Endometrial microvascular endothelial cells (primary cell): Measurements from ENCODE around the gene C11orf98. TPM values are rescaled to one million over a fixed set of nuclear protein-coding genes. Genes with fewer than 3 reads are reported as not detected.
"Not testable (repeated sequence)": the region's sequence is repeated elsewhere in the genome, so short reads cannot be mapped to it uniquely, and the experiment has no call there.

Source experiments
- in situ Hi-C: cut with HindIII; loops from 2 replicates; pipeline ENCODE4 v1.10.0; 2017; ENCODE audit warnings: low sequenced_read_pairs, low pct_unique_long_range_greater_than_20kb; ENCODE audit errors: inconsistent ontology term
- total RNA-seq: library from RNA; depleted of rRNA; stranded (reverse); fragments of >200 nt; gene quantifications from one replicate; pipeline ENCODE4 v1.2.3, GENCODE V29; 2015; ENCODE audit errors: inconsistent ontology term

C11orf98 gene
- total RNA-seq, 1 donor from 2014 or later, result 87.7 TPM

DNA sequence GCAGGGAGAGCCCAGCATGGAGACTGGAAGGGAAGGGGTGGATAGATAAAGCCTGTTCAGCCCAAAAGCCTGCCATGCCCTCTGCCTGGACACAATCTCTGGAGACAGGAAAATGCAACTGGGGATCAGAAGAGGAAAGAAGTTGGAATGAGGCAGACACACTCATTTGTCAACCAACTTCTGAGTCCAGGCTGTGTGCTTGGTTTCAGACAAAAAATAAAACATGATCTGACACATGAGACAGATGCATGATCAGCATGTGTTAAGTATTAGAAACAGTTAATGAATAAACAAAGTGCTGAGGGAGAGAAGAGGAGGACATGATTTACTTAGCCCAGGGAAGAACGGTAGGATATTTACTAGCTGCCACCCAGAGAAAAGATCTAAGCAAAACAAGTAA, 23.5 kb upstream of the C11orf98 start:
- in situ Hi-C loops, result no loop called here

DNA sequence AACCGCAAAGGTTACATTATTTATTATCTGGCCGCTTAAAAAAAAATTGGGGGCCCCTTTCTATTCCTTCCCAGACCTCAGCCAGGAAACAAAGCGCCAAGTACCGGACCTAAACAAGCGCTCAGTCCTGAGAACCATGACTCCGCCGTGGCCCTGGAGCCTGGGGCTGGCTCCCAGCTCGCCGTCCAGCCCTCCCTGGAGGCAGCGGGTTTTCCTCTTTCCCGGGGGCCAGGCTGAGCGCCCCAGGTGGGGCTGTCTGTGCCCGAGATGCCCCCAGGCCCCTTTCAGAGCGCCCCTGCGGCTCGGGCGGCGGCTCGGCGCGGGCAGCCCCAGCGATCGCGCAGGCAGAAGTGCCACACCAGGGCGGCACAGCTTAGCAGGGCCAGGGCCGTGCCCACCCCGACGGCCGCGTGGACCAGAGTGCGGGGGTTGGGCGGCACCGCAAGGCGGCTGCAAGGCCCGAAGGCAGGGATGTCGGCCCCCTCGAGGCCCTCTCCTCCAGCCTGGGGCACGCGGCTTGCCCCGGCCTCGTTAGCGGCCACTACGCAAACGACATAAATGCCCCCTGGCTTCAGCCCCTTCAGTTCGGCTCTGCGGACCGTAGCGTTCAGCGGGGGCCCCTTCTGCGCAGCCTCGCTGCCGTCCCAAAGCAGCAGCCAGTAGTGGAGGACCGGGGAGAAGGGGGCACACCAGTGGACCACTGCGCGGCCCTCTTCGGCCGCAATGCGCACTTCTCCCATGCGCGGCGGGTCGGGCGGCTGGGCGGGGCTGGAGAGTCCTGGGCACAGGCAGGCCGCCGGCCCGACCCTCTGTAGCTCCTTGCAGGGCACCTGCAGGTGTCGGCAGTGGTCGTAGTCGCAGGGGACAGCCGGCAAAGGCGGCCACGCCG, 22.7 kb upstream of the C11orf98 start:
- in situ Hi-C loops, result no loop called here

DNA sequence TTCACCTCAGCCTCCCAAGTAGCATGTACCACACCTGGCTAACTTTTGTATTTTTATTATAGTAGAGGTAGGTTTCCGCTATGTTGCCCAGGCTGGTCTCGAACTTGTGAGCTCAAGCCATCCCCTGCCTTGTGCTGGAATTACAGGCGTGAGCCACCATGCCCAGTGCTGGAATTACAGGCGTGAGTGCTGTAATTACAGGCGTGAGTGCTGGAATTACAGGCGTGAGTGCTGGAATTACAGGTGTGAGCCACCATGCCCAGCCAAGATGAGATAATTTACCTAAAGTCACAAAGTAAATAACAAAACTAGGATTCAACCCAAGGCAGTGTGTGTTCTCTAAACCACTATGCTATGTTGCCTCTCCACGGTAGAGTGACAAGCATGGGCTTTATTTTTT, 17.5 kb upstream of the C11orf98 start:
- in situ Hi-C loops, result no loop called here

DNA sequence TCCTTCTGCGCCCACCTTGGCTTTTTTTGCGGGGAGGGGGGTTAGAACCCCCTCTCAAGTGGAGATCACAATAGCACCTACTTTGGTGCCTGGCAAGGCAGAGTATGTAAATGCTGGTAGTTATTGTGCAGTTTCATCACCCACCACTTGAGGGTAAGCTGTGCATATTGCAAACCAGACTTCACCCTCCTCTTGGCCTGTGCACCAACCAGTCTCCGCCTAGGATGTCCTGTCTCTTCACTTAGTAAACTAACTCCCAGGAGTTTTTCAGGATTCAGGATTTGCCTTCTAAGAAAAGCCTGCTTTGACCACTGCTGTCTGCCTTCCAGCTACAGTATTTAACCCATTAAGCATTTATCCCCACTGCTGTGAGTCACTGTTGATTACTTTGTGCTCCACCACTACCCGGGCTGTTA, 15.8 kb upstream of the C11orf98 start:
- in situ Hi-C loops, result no loop called here

DNA sequence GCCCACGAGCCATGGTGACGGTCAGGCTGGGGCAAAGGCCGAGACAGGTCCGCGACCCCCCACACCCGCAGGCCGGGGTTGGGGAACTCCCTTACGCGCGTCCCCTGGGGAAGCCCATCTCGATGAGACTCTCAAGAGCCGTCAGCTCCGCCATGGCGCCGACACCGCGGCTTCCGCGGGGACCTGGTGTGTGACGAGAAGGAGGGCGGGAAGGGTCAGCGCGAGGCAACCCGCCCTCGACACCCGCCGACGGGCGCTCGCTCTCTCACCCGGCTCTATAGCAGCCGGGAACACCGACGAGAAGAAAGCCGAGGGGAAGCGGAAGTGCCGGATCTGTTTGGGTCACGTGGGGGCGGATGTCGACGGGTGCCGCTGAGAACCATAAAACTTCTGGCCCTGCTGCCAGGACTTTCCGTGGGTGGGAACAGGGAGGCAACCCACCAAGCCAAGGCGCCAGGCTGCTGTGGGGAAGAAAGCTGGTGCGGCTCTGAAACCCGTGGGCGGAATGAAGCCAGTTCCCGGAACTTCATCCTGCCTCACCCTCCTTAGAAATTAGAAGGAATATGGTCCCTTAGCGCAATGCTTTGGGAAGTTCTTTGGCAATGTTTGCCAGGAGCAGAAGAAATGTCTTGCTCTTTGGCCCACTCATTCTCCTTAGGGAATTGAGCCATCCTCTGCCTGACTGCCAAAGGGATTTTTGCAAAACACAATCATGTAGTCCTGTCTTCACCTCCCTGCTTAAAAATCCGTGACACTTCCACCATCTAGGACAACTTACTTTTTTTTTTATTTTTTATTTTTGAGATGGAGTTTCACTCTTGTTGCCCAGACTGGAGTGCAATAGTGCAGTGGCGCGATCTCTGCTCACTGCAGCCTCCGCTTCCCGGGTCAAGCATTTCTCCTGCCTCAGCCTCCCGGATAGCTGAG, 14.0 kb upstream of the C11orf98 start, which contains the start of gene UBXN1:
Gene UBXN1 (minus strand): TSS at position 304 of the 927 bp plus-strand sequence. CDS start 150 bp downstream, at position 154.
- in situ Hi-C loops, result no loop called here

DNA sequence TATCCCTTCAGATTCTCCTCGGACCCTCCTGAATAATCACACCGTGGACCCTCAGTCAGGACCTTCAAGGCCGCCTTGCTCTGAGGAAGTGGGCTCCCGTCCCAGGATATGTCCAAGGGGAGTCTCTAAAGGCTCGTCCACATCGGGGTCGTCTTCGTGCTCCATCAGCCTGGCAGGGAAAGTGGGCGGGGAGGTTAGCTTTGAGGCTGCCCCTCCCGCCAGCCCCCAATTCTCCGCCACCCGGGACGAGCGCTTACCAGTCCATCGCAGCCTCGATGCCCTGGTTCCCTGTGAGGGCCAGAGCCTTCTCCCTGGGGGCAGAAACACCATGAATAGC, 13.4 kb upstream of the C11orf98 start:
- in situ Hi-C loops, result no loop called here

DNA sequence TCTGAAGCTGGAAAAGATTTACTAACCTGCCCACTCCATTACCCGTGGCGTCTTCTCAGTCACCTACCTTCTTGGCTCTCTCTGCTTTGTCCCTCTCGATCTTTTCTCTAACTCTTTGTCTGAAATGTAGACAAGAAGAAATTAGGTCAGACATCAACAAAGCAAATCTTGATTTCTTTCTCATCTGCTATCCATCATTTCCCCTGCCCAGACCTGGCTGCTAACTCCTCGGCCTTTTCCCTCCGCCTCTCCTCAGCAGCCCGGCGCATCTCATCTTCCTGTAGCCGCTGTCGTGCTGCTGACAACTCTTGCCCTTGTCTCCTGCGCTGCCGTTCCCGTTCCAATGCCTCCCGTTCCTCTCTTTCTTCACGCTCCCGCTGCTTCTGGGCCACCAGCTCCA, 12.7 kb upstream of the C11orf98 start:
- in situ Hi-C loops, result no loop called here

DNA sequence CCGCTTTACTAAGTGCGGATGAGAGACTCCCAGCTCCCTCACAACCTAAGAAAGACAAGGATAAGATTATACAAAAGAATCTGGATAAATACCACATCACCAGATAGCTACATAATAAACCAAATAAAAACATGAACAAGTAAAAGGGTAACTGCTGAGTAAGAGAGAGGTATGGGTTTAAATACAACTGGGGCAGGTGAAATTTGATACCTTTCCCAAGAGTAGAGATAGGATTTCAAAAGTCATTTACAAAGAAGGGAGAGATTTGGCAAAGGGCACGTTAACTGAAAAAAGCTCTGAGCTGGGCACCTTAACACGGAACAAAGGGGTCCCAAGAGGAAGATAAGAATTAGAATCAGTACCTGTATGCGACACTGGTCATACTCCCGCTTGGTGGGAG, 12.1 kb upstream of the C11orf98 start:
- in situ Hi-C loops, result no loop called here

DNA sequence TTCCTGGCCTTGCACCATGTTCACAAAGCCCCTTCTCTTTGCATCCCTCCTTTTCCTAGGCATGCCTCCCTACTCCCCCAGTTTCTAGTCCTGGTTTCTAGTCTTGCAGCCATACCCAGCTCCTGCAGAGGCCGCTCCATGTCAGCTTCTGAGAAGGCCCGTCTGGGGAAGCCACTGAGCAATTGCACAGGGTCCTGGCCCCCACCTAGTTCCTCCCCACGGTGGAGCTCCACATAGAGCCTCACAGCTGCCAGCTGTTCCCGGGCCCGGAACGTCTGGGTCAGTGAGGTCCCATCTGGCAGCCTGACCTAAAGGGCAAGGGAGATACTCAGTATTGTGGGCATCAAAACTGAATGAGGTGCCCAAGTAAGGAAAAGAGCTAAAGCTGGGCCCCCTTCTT, 11.7 kb upstream of the C11orf98 start:
- in situ Hi-C loops, result no loop called here

DNA sequence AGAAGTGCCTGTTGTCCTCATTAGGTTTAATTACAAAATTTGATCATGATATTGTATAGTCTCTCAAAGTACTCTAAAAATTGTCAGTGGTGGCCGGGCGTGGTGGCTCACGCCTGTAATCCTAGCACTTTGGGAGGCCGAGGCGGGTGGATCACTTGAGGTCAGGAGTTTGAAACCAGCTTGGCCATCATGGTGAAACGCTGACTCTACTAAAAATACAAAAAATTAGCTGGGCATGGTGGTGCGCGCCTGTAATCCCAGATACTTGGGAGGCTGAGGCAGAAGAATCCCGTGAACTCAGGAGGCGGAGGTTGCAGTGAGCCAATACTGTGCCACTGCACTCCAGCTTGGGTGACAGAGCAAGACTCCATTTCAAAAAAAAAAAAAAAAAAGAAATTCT, 10.4 kb upstream of the C11orf98 start:
- in situ Hi-C loops, result not testable (repeated sequence)

DNA sequence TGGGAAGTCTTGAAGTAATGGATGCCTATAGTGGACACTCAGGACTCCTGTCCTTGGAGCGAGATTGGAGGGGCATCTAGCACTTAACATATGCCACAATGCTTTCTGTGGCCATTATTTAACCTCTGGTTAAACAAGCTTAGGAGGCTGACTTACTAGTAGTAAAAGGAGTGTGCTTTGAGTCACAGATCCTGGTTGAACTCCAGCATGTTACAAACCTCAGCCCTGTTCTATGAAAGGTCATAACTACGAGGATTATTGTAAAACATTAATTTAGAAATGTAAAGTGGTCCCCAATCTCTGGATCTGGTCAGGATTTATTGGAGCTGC, 8.2 kb upstream of the C11orf98 start:
- in situ Hi-C loops, result loop anchor here (25.0 kb wide), 1 partner anchor 111 kb away; the partner anchor contains the start of gene EEF1G

DNA sequence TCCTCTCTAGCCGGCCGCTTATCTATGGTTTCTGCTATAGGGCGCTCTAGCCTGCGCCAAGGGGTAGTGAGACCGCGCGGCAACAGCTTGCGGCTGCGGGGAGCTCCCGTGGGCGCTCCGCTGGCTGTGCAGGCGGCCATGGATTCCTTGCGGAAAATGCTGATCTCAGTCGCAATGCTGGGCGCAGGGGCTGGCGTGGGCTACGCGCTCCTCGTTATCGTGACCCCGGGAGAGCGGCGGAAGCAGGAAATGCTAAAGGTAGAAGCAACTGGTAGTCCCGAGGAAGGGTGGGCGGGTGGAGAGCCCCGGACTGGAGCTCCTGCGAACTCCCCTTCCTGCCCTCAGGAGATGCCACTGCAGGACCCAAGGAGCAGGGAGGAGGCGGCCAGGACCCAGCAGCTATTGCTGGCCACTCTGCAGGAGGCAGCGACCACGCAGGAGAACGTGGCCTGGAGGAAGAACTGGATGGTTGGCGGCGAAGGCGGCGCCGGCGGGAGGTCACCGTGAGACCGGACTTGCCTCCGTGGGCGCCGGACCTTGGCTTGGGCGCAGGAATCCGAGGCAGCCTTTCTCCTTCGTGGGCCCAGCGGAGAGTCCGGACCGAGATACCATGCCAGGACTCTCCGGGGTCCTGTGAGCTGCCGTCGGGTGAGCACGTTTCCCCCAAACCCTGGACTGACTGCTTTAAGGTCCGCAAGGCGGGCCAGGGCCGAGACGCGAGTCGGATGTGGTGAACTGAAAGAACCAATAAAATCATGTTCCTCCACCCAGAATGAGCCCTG, 6.8 kb upstream of the C11orf98 start, which contains the start of the genes LBHD1 and UQCC3:
Gene LBHD1 (minus strand): TSS at position 660 of the 782 bp plus-strand sequence. CDS start 2,236 bp downstream, outside the sequence.
Gene UQCC3 (plus strand): TSS at position 66 of the 782 bp plus-strand sequence. CDS start 73 bp downstream, at position 139.
- in situ Hi-C loops, result loop anchor here (25.0 kb wide), 1 partner anchor 109 kb away; the partner anchor contains the start of gene EEF1G

DNA sequence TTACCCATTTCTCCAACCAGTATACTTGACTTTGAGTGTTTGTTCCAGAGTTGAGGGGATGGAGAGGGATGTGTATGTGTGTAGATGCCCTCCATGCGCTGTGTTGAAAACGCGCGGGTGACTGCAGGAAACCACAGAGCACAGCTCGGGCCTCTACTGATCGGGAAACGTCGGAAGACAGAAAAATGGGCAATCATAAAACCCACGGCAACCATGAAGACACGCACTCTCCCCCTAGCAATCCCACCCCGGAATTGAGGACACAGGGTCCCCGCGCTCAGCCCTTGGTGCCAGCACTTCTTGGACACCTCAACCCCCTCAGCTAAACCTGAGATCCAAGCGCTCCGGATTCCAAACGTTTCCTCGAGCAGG, 6.2 kb upstream of the C11orf98 start:
- in situ Hi-C loops, result loop anchor here (25.0 kb wide), 1 partner anchor 109 kb away; the partner anchor contains the start of gene EEF1G

DNA sequence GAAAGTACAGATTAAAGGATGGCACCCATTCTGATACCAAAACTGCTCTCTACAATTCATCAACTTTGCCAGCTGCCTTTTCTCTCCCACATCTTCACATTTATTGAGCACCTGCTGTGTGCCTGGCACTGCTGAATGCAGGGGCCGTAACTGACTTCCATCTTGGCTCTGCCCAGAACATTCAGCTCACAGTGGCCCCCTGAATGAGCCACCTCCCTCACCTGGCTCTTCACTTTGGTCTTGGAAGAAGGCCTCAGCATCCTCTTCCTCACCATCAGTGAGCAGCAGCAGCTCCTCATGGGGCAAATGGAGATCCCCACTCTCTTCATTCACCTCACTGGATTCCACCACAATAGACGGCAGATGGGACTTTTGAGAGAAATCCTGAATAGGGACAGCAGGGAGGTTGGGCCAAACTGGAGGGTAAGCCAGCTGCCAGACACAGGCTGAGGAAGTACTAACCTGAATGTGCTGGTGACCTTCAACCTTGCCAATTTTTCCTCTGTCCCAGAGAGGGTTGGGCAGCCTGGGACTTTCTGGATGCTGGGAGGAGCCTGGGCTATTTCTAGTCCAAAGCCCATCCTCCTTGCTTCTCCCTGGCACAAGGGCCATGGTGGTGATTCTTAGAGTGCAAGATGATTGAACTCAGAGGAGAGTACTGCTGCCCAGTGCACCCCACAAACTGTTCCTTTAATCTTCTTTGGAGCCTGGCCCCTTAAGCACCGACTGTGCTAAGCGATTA, 4.6 kb upstream of the C11orf98 start:
- in situ Hi-C loops, result loop anchor here (25.0 kb wide), 1 partner anchor 107 kb away; the partner anchor contains the start of gene EEF1G

DNA sequence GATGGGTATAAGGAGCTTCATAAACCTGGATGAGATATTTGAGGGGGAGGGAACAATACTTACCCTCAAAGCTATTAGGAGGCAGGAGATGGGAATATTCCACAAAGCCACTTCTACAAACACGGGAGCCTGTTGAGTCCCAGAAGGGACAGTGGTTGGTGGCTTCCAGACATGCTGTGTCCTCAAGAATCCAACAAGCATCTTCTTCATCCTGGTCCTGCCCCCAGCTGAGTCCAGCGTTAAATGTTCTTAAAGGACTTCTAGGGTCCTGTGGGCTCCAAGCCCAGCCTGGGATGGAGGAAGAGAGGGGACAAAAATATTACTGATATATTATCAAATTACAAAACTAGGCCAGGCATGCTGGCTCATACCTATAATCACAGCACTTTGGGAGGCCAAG, 2.5 kb upstream of the C11orf98 start:
- in situ Hi-C loops, result loop anchor here (25.0 kb wide), 1 partner anchor 105 kb away; the partner anchor contains the start of gene EEF1G

DNA sequence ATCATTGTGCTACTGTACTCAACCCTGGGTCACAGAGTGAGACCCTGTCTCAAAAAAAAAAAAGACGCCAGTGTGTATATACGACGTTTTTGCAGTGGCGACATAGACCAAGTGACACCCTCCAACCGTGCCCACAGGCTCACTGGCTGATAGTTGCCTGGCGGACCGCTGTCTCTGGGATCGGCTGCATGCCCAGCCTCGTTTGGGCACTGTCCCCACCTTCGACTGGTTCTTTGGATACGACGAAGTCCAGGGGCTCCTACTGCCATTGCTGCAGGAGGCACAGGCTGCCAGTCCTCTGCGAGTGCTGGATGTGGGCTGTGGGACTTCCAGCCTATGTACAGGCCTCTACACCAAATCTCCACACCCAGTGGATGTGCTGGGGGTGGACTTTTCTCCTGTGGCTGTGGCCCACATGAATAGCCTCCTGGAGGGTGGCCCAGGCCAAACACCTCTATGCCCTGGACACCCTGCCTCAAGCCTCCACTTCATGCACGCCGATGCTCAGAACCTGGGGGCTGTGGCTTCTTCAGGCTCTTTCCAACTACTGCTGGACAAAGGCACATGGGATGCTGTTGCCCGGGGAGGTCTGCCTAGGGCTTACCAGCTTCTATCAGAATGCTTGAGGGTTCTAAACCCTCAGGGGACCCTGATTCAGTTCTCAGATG, 1.4 kb upstream of the C11orf98 start:
- in situ Hi-C loops, result loop anchor here (25.0 kb wide), 1 partner anchor 104 kb away; the partner anchor contains the start of gene EEF1G

DNA sequence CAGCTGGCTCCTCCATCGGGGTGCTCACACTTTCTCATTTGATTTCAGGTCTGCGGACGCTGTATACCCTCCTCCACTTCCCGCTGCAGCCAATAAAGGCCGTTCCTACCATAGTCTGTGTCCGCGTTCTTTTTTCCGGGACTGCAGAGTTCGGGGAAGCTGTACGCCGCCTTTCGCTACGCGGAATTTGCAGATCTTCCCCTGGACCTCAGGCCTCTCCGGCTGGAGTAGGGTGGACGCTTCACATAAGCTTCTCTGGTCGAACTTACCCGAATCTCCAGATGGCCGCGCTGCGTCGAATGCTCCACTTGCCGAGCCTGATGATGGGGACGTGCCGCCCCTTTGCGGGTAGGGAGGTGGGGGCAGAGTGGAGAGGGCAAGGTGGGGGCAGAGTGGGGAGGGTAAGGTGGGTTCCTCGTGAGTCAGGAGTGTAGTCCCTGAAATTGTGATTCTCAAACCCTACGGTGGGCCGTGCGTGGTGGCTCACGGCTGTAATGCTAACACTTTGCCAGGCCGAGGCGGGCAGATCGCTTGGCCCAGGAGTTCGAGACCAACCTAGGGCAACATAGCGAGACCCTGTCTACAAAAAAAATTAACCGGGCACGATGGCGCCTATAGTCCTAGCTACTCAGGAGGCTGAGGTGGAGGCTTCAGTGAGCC, 719 bp upstream of the C11orf98 start:
- in situ Hi-C loops, result loop anchor here (25.0 kb wide), 1 partner anchor 103 kb away; the partner anchor contains the start of gene EEF1G
